Prostate gland (tissue), 2 donors: ENCODE measurements around the gene MBLAC1.

ENCODE experiments used
- CTCF ChIP-seq, 4 experiments: fragments of 200-600 bp in 2 of 4; fragments of 450-650 bp in 2 of 4; sonication (generic) in 2 of 4; IDR thresholded peaks; 1 replicate in 3 of 4; 2 replicates in 1 of 4; pipeline ENCODE4 v1.5.1; 2016 to 2019; ENCODE audit warnings: antibody characterized with exemption in 4 of 4, mild to moderate bottlenecking in 2 of 4, moderate library complexity in 2 of 4
- POLR2A ChIP-seq: fragments of 450-650 bp; IDR thresholded peaks from one replicate; pipeline ENCODE4 v1.6.1; 2016; ENCODE audit warnings: antibody characterized with exemption, mild to moderate bottlenecking
- POLR2AphosphoS5 ChIP-seq: sonication (generic); formaldehyde crosslinking; IDR thresholded peaks from one replicate; pipeline ENCODE4 v1.6.1; 2017; ENCODE audit warnings: antibody characterized with exemption

DNA sequence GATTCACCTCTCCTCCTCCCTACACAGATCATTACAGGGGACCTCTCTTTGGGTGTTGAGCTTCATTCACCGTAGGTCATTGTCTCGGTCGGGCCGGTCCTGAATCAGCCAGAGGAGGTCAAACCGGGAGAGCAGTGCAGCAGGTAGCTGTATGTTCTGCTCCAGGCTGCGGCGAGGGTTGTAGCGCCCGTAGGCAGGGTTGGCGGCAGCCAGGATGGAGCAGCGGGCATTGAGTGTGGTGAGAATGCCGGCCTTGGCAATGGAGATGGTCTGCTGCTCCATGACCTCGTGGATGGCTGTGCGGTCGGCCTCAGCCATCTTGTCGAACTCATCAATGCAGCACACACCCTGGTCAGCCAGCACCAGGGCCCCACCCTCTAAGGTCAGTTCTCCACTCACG lies 31.1 kb upstream of the MBLAC1 start:
- TF ChIP-seq CTCF (IDR thresholded peaks at IDR 0.05) (no peak), POLR2AphosphoS5 (no peak), POLR2A (no peak)
